OCI-LY1 (cell line): Measurements from ENCODE around the gene SP6.

Source experiments
- CTCF ChIP-seq: fragments of 200-600 bp; sonication (generic), shearing (Covaris generic); IDR thresholded peaks from 2 replicates; pipeline ENCODE4 v1.5.1; 2017; ENCODE audit warnings: mild to moderate bottlenecking, antibody characterized with exemption, low read length, moderate library complexity, mixed read lengths
- EZH2 ChIP-seq: fragments of 200-600 bp; sonication (generic), shearing (Covaris generic); IDR thresholded peaks from 2 replicates; pipeline ENCODE4 v1.8.0; 2017; ENCODE audit warnings: borderline replicate concordance, mixed run types, mild to moderate bottlenecking, antibody characterized with exemption, low read length, moderate library complexity, mixed read lengths

- TF ChIP-seq CTCF: no peak
- TF ChIP-seq EZH2: no peak
These were observed 775 bp upstream of the SP6 start for GRCh38 chr17:47851764-47852112.
